Calu3 (cell line): Measurements from ENCODE around the gene IER3IP1. TPM values are rescaled to one million over a fixed set of nuclear protein-coding genes. Genes with fewer than 3 reads are reported as not detected.
A peak's percentile ranks its signal among the peaks of the same experiment; 100 is the strongest.

ENCODE experiments used
- BruUV-seq: library from RNA; stranded (reverse); fragments of 400-500 nt; replicated peaks from 2 replicates; lab custom pipeline; 2021; lab: Mats Ljungman, UMichigan
- CTCF ChIA-PET: fragments of 300-600 bp; sonication (Branson Sonifier 250); formaldehyde crosslinking; loops from one replicate; lab custom pipeline; 2022; ENCODE audit warnings: antibody characterized with exemption; lab: Charles Lee
- DNase-seq: peaks from one replicate; pipeline ENCODE4 v3.0.0; 2022
- H3K27ac Mint-ChIP-seq: one replicate; pipeline ENCODE4 v1.8.0; 2022; ENCODE audit warnings: mixed read lengths; ENCODE audit not compliant: unreplicated experiment
- H3K27me3 Mint-ChIP-seq: one replicate; pipeline ENCODE4 v1.8.0; 2022; ENCODE audit warnings: mixed read lengths; ENCODE audit not compliant: unreplicated experiment
- H3K36me3 Mint-ChIP-seq: one replicate; pipeline ENCODE4 v1.8.0; 2022; ENCODE audit warnings: mild to moderate bottlenecking, moderate library complexity, mixed read lengths; ENCODE audit not compliant: insufficient read depth, unreplicated experiment
- H3K4me1 Mint-ChIP-seq: one replicate; pipeline ENCODE4 v1.8.0; 2022; ENCODE audit warnings: mild to moderate bottlenecking, low read depth, mixed read lengths; ENCODE audit not compliant: unreplicated experiment
- H3K4me3 Mint-ChIP-seq: one replicate; pipeline ENCODE4 v1.8.0; 2022; ENCODE audit warnings: mild to moderate bottlenecking, low read depth, moderate library complexity, mixed read lengths; ENCODE audit not compliant: unreplicated experiment
- H3K9me3 Mint-ChIP-seq: one replicate; pipeline ENCODE4 v1.8.0; 2022; ENCODE audit warnings: low read depth, mixed read lengths; ENCODE audit not compliant: unreplicated experiment
- CTCF ChIP-seq: fragments of 200-600 bp; IDR thresholded peaks from one replicate; pipeline ENCODE4 v1.8.0; 2022; ENCODE audit warnings: antibody characterized with exemption; ENCODE audit not compliant: unreplicated experiment
- intact Hi-C: fragments of 100-400 bp; cut with micrococcal nuclease; formaldehyde crosslinking; loops from one replicate; pipeline ENCODE4 v1.10.0; 2022; ENCODE audit not compliant: unreplicated experiment
- total RNA-seq: library from RNA; stranded (reverse); gene quantifications from 2 replicates; pipeline ENCODE4 v1.2.3, GENCODE V29; 2022

The IER3IP1 gene
- total RNA-seq, 1 experiment from 2014 or later, result 20.4 TPM

- no peak overlapping the region for H3K4me3 Mint-ChIP-seq
These were observed 774 bp downstream of the IER3IP1 start for GRCh38 chr18:47175283-47175897.

GRCh38 chr18:47174545-47175116 is 1.5 kb downstream of the IER3IP1 start:
- BruUV-seq, result no TSS peak
- Mint-ChIP-seq H3K27me3 (no peaks in the 10 kb centered on the region), H3K36me3 (peaks cover 5% of the 10 kb centered on the region), H3K9me3 (no peaks in the 10 kb centered on the region), H3K4me3 (no peak overlapping the region), H3K27ac (no peak overlapping the region), H3K4me1 (no peaks in the 10 kb centered on the region)
- CTCF ChIA-PET, result interaction anchor here (0.6 to 1.6 kb wide), 3 partner anchors 30 to 524 kb away, joined by 3 to 5 read pairs (median 3); no protein-coding TSS in a partner anchor
- no peak for TF ChIP-seq CTCF
- intact Hi-C loops, result loop anchor here (2.0 kb wide), 1 partner anchor 26 kb away; no protein-coding TSS in a partner anchor
- peak; percentile 16 for DNase-seq

More at GRCh38 chr18:47175283-47175897, 774 bp downstream of the IER3IP1 start:
- peak; percentile 29 for DNase-seq
- Mint-ChIP-seq H3K9me3 (no peaks in the 10 kb centered on the region), H3K36me3 (peaks cover 5% of the 10 kb centered on the region), H3K27ac (no peak overlapping the region), H3K4me1 (no peaks in the 10 kb centered on the region), H3K27me3 (no peaks in the 10 kb centered on the region)
- no TSS peak for BruUV-seq
- intact Hi-C loops, result loop anchor here (2.0 kb wide), 1 partner anchor 27 kb away; no protein-coding TSS in a partner anchor
- no peak for TF ChIP-seq CTCF
- CTCF ChIA-PET, result interaction anchor here (1.6 kb wide), 1 partner anchor 29 kb away, joined by 5 read pairs; no protein-coding TSS in a partner anchor

GRCh38 chr18:47172476-47172875 is 3.7 kb downstream of the IER3IP1 start:
- no peak for TF ChIP-seq CTCF
- DNase-seq, result no peak
- Mint-ChIP-seq H3K4me1 (no peaks in the 10 kb centered on the region), H3K27ac (no peak overlapping the region), H3K4me3 (no peak overlapping the region), H3K27me3 (no peaks in the 10 kb centered on the region), H3K9me3 (no peaks in the 10 kb centered on the region), H3K36me3 (peaks cover 5% of the 10 kb centered on the region)
- no TSS peak for BruUV-seq
- CTCF ChIA-PET, result no interaction called here
- intact Hi-C loops, result no loop called here

- H3K4me3 Mint-ChIP-seq, result no peak overlapping the region
- no peaks in the 10 kb centered on the region for H3K36me3 Mint-ChIP-seq
- intact Hi-C loops, result no loop called here
- H3K27ac Mint-ChIP-seq, result no peak overlapping the region
- DNase-seq, result no peak
- H3K4me1 Mint-ChIP-seq, result peaks cover 10% of the 10 kb centered on the region
- no TSS peak for BruUV-seq
- no peak for TF ChIP-seq CTCF
- CTCF ChIA-PET, result interaction anchor here (0.9 kb wide), 1 partner anchor 11 kb away, joined by 3 read pairs; no protein-coding TSS in a partner anchor
- H3K27me3 Mint-ChIP-seq, result no peaks in the 10 kb centered on the region
- no peaks in the 10 kb centered on the region for H3K9me3 Mint-ChIP-seq
These were observed 7.3 kb downstream of the IER3IP1 start for GRCh38 chr18:47168913-47169312.
